Stomach smooth muscle (tissue), 2 donors: ENCODE data around the gene TRIM2.

Source experiments
- H3K27ac ChIP-seq: one replicate; pipeline ENCODE4 v1.7.0; 2013; ENCODE audit warnings: mild to moderate bottlenecking, low read length, inconsistent platforms
- H3K27me3 ChIP-seq, 2 donors: one replicate each; pipeline ENCODE4 v1.7.0; 2013; ENCODE audit warnings: low read length in 2 of 2; ENCODE audit not compliant: insufficient read depth in 2 of 2, control insufficient read depth in 1 of 2
- H3K36me3 ChIP-seq, 2 donors: one replicate each; pipeline ENCODE4 v1.7.0; 2013; ENCODE audit warnings: low read length in 2 of 2; ENCODE audit not compliant: control insufficient read depth in 2 of 2, insufficient read depth in 2 of 2
- H3K4me1 ChIP-seq: one replicate; pipeline ENCODE4 v1.7.0; 2013; ENCODE audit warnings: low read length; ENCODE audit not compliant: control insufficient read depth, insufficient read depth
- H3K4me3 ChIP-seq, 2 donors: one replicate each; pipeline ENCODE4 v1.7.0; 2013; ENCODE audit warnings: low read length in 2 of 2
- H3K9ac ChIP-seq, 2 donors: one replicate each; pipeline ENCODE4 v1.7.0; 2013; ENCODE audit warnings: low read length in 2 of 2, mild to moderate bottlenecking in 1 of 2
- H3K9me3 ChIP-seq, 2 donors: one replicate each; pipeline ENCODE4 v1.7.0; 2013; ENCODE audit warnings: low read length in 2 of 2; ENCODE audit not compliant: control insufficient read depth in 2 of 2
- donor health status: healthy.
- donor health status: Pancreatic carcinoma.

The TRIM2 gene

DNA sequence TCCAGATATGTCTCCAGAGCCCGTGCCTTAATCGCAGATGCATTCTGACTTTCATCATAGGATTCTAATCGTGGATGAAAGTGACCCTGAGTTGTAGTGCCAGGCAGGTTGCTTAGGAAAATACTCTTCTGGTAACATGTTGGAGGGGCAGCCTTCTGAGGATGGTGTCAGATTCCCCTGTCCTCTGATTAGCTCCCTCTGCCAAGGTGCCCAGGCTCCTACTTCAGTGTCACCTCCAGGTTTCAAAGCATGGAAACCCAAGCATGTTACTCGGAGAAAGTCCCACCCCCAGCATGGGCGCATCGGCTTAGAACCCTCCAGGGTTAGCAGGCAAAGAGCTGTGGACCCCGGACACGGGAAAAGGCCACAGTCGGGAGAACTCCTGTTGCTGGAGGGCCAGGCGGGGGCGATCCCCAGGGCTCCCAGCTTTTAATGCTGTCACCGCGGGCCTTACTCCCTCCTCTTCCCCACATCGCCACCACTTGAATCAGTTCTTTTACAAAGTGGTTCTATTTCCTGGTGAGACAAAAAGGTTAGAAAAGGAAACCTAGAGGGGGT lies 44.5 kb downstream of the TRIM2 start:
- H3K9me3 ChIP-seq, result no peaks in the 10 kb centered on the region
- H3K27me3 ChIP-seq, result no peaks in the 10 kb centered on the region
- peak overlapping the region; percentile 72 to 81 for H3K4me3 ChIP-seq
- peak overlapping the region; percentile 66 for H3K27ac ChIP-seq
- peak overlapping the region; percentile 59 to 69 for H3K9ac ChIP-seq
- H3K4me1 ChIP-seq, result peaks cover 7% of the 10 kb centered on the region
- H3K36me3 ChIP-seq, result no peaks in the 10 kb centered on the region

DNA sequence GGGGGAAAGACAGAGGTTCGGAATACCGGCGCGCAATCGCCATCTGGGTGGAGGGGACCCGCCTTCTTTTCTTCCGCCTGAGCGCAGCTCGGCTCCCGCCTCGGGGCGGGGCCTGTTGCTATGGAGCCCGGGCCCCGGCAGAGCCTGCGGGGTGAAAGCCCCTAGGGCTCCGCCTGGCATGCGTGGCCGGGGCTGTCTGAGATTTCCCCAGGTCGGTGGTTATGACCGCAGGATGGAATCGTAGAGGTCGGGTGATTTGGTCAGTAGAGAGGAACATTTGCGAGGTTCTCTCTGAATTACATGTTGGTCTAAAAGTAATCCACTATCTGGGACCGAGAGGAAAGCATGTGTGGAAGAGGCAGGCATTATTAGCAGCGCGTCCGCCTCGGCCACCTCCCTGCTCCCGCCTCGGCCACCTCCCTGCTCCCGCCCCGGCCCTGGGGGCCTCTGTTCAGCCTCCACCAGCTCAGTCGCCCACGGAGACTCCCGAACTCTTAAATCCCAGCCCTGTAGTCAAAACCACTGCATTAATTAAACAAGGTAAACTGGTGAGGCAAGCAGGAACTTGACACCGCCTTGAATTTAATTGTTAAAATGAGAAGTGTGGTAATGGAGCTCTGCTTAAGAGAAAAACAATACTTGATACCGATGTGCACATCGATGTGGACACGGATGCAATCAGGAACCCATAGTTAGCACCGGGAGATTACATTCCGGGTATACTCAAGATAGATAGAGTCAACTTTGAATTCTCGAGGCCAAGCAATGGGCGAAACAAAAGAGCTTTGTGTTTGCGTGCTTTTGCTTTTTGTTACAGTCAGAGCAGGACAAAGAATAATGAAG lies 45.2 kb downstream of the TRIM2 start:
- Histone ChIP-seq H3K4me1 (peaks cover 7% of the 10 kb centered on the region), H3K9ac (peak overlapping the region; percentile 59 to 69), H3K27ac (peak overlapping the region; percentile 66), H3K27me3 (no peaks in the 10 kb centered on the region), H3K9me3 (no peaks in the 10 kb centered on the region), H3K36me3 (no peaks in the 10 kb centered on the region), H3K4me3 (peak overlapping the region; percentile 72 to 81)

DNA sequence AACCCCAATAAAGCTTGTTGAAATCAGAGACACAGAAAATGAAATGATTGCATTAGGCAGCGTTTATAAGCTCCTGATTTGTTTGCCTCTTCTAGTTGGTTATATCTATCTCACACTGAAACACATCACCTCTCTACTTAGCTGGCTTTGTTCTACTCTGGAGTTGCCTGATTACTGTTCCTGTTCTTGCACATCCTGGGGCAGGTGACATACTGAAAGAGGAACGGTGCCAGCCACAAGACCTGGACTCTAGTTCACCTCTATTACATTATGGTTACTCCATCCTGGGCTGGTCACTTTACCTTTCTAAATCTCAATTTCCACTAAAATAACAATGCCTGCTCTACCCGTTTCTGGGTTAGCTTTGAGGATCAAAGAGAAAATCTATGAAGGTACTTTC lies 47.9 kb downstream of the TRIM2 start:
- Histone ChIP-seq H3K9ac (no peak overlapping the region), H3K27ac (no peak overlapping the region), H3K4me3 (no peak overlapping the region), H3K4me1 (peaks cover 10% of the 10 kb centered on the region), H3K27me3 (no peaks in the 10 kb centered on the region), H3K36me3 (no peaks in the 10 kb centered on the region), H3K9me3 (no peaks in the 10 kb centered on the region)

DNA sequence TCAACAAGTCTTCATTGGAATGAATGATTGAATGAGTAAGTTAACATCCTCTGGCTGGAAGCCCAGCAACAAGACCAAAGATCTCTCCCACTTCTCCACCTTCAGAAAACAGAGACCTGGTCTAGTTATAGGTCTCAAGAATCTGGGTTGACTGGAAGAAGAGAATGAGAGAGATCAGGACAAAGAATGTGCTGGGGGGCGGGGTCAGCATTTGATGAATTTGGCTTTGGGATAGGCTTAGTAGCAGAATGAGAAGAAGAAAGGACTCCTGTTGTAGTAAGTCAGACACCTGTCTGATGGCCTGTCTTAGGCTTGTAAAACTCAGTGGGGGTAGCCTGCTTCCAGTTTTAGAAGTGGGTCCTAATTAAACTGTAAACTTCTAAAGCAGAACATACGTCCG lies 51.0 kb downstream of the TRIM2 start:
- no peak overlapping the region for H3K27ac ChIP-seq
- no peaks in the 10 kb centered on the region for H3K9me3 ChIP-seq
- no peaks in the 10 kb centered on the region for H3K36me3 ChIP-seq
- H3K27me3 ChIP-seq, result no peaks in the 10 kb centered on the region
- H3K9ac ChIP-seq, result no peak overlapping the region
- H3K4me1 ChIP-seq, result peaks cover 9% of the 10 kb centered on the region
- no peak overlapping the region for H3K4me3 ChIP-seq

DNA sequence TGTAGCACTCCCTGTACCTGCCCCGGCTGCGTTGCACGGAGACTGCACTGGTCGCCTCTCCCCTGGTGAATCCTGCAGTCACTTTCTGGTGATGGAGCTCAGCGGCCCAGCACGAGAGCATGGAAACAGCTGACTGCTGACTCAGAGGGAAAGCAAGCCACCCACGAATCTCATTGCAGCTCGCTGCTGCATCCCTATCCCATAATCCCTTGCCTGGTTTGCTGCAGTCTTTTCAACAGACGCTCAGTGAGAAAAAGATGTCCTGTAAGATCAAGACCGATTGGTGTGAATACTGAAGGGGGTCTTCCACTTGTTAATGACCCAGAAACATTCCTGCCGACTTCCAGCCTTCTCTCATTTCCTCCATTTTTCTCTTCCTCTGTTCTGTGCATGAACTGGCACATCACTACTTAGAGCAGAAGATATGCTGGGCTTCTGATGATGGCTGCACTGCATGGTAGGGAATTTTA lies 52.9 kb downstream of the TRIM2 start:
- peak overlapping the region; percentile 47 to 60 for H3K4me3 ChIP-seq
- H3K27ac ChIP-seq, result peak overlapping the region; percentile 18
- peaks cover 9% of the 10 kb centered on the region for H3K4me1 ChIP-seq
- no peaks in the 10 kb centered on the region for H3K27me3 ChIP-seq
- H3K9ac ChIP-seq, result peak overlapping the region in 1 of 2 donors; percentile 30
- peaks cover 0 to 3% of the 10 kb centered on the region in 2 donors for H3K9me3 ChIP-seq
- no peaks in the 10 kb centered on the region for H3K36me3 ChIP-seq

DNA sequence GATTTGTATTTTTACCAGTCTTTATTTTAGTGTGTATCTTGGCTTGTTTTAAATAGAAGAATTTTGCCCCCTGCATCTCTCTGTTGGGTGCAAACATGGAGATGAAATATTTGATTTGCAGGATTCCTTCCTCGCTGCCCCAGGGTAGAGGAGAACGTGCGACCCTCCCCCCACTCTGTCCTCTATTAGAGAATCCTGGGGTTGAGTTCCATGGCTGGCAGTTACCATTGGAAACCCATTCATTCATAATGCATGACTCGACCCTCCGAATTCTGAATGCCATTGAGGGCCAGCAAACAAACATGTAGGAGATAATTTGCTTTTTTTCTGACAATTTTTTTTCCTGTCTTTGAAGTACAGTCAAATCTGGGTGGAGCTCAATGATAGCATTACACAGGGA lies 53.7 kb downstream of the TRIM2 start:
- Histone ChIP-seq H3K9me3 (peaks cover 0 to 7% of the 10 kb centered on the region in 2 donors), H3K27me3 (no peaks in the 10 kb centered on the region), H3K27ac (no peak overlapping the region), H3K4me1 (peaks cover 9% of the 10 kb centered on the region), H3K4me3 (peak overlapping the region; percentile 9 to 47), H3K36me3 (no peaks in the 10 kb centered on the region), H3K9ac (no peak overlapping the region)

DNA sequence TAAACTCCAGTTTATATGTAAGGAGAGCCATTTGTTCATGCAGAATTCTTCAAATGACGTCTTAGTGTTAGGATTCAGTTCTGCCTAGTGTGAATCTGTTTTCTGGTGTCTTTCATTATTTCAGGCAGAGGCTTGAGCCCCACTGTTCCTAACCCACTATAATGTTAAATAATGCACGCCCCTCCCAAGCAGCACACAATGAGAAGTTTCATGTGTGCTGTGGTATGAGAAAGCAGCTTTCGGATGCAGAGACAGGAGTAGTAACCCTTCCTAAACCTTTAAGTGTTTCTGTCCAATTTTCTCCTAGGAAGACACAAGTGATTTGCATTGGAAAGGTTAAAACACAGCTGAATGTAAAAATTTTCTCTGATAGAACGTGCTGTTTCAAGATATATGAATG lies 54.5 kb downstream of the TRIM2 start:
- H3K27me3 ChIP-seq, result no peaks in the 10 kb centered on the region
- peaks cover 0 to 7% of the 10 kb centered on the region in 2 donors for H3K9me3 ChIP-seq
- H3K4me3 ChIP-seq, result no peak overlapping the region
- H3K9ac ChIP-seq, result peak overlapping the region in 1 of 2 donors; percentile 6
- peaks cover 9% of the 10 kb centered on the region for H3K4me1 ChIP-seq
- H3K36me3 ChIP-seq, result peaks cover 0 to 3% of the 10 kb centered on the region in 2 donors
- H3K27ac ChIP-seq, result no peak overlapping the region

DNA sequence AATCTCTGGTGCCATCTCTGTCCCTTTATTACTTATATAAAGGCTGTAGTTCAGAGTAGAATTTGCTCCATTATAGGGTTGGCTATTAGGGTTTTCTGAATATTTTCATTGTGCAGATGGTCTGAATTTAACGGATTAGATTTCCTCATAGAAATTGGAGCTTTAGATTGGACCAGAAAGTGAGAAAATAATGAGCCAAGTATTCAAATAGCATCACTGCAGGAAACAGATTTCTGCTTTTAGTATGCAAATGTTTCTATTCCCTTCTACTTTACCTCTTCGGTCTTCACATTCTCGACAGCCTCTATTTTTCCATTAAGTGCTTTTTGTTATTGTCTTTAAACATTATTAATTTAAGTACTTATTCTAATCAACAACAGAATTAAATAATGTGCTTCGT lies 55.4 kb downstream of the TRIM2 start:
- no peaks in the 10 kb centered on the region for H3K27me3 ChIP-seq
- peaks cover 0 to 3% of the 10 kb centered on the region in 2 donors for H3K36me3 ChIP-seq
- no peak overlapping the region for H3K9ac ChIP-seq
- H3K27ac ChIP-seq, result no peak overlapping the region
- peaks cover 0 to 7% of the 10 kb centered on the region in 2 donors for H3K9me3 ChIP-seq
- peaks cover 9% of the 10 kb centered on the region for H3K4me1 ChIP-seq
- H3K4me3 ChIP-seq, result no peak overlapping the region

DNA sequence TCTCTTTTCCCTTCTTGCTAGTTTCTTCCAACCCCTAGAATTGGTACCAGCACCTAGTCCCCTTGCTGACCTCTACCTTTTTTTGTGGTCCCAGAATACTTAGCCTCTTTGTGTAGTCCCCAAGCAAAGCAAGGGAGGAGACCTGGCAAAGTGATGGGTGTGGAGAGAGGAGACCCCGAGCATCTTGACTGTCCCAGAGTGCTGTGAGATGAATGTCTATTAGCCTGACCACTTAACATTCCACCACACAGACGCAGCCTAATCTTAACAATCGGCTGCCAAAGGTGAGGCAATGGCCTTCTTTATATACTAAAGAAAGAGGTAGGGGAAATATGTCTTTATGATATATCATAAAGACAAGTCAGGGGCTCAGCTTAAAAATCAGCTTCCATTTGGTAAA lies 55.9 kb downstream of the TRIM2 start:
- no peak overlapping the region for H3K4me3 ChIP-seq
- H3K27ac ChIP-seq, result no peak overlapping the region
- no peaks in the 10 kb centered on the region for H3K27me3 ChIP-seq
- peaks cover 0 to 7% of the 10 kb centered on the region in 2 donors for H3K9me3 ChIP-seq
- peaks cover 0 to 3% of the 10 kb centered on the region in 2 donors for H3K36me3 ChIP-seq
- H3K4me1 ChIP-seq, result peaks cover 9% of the 10 kb centered on the region
- no peak overlapping the region for H3K9ac ChIP-seq

DNA sequence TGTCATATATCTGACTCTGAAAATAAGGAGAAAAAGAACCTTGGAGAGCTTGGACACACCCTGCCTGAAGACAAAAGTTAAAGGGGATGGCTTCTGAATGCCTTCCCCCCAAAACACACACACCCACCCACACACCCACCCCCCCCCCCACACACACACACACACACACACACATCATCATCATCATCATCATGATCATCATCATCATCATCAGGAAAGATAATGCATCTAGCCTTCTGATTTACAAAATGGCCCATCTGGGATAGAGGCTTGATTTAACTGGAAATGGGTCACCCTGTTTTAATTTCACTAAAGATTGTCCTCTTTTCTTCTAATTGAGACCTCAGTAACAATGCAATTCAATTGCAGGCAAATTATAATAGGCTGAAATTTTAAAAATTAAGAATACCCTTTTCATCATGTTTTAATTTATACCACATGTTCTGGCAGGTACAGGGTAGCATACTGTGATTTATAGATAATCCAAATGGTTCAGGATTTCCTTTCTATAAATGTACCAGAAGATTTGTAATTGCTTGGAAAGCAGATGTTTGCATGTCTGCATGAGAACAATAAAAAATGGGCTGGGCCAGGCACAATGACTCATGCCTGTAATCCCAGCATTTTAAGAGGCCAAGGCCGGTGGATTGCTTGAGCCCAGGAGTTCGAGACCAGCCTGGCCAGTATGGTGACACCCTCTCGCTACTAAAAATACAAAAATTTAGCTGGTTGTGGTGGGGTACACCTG lies 56.5 kb downstream of the TRIM2 start:
- no peaks in the 10 kb centered on the region for H3K27me3 ChIP-seq
- H3K9ac ChIP-seq, result no peak overlapping the region
- H3K4me1 ChIP-seq, result peaks cover 9% of the 10 kb centered on the region
- H3K4me3 ChIP-seq, result no peak overlapping the region
- peaks cover 0 to 3% of the 10 kb centered on the region in 2 donors for H3K36me3 ChIP-seq
- H3K27ac ChIP-seq, result no peak overlapping the region
- peaks cover 0 to 7% of the 10 kb centered on the region in 2 donors for H3K9me3 ChIP-seq
